Measurements from ENCODE around the gene ATL3. TPM values are rescaled to one million over a fixed set of nuclear protein-coding genes. Genes with fewer than 3 reads are reported as not detected.

The ATL3 gene
- total RNA-seq, 2 donors from 2014 or later = 17.9 to 33.5 TPM

DNA sequence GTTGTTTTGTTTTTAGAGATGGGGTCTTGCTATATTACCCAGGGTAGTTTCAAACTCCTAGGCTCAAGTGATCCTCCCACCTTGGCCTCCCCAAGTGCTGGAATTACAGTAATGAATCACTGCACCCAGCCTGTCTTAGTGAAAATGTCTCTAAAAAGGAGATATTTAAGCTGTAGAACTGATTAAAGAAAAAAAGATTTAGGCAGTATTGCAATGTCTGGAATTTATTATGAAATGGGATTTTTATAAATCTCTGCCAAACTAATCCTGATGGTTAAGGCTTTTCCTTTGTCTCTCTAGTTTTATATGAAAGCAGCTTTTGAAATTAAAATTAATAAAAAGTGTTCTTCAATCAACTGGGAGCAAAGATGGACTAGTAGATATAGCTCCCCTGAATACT lies 59.0 kb downstream of the ATL3 start:
- Histone ChIP-seq H3K27me3 (no peaks in the 10 kb centered on the region), H3K9me3 (no peaks in the 10 kb centered on the region), H3K27ac (peak overlapping the region; percentile 89 to 95), H3K36me3 (no peaks in the 10 kb centered on the region), H3K4me1 (peaks cover 0 to 43% of the 10 kb centered on the region in 2 donors), H3K4me3 (no peak overlapping the region)
- TF ChIP-seq, protein P1, sequence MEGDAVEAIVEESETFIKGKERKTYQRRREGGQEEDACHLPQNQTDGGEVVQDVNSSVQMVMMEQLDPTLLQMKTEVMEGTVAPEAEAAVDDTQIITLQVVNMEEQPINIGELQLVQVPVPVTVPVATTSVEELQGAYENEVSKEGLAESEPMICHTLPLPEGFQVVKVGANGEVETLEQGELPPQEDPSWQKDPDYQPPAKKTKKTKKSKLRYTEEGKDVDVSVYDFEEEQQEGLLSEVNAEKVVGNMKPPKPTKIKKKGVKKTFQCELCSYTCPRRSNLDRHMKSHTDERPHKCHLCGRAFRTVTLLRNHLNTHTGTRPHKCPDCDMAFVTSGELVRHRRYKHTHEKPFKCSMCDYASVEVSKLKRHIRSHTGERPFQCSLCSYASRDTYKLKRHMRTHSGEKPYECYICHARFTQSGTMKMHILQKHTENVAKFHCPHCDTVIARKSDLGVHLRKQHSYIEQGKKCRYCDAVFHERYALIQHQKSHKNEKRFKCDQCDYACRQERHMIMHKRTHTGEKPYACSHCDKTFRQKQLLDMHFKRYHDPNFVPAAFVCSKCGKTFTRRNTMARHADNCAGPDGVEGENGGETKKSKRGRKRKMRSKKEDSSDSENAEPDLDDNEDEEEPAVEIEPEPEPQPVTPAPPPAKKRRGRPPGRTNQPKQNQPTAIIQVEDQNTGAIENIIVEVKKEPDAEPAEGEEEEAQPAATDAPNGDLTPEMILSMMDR (IDR thresholded peaks at IDR 0.05) = no peak
- no peak for DNase-seq (ENCODE audit: low spot score)

DNA sequence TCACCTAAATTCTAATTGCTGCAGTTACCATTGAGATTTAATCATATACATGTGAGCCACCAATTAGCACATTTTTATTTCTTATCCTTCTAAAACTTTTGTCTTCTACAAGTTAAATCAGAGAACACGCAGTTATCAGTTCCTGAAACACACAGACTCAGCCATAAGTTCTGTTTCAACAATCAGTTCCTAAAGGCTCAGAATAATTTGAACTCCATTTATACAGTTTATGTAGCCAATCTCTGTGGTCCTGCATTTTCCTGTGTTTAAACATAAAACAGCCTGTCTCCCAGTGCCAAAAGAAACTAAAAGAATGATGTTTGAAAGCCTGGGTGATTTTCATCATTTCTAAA lies 59.8 kb downstream of the ATL3 start:
- H3K4me1 ChIP-seq = peaks cover 0 to 43% of the 10 kb centered on the region in 2 donors
- H3K27ac ChIP-seq = peak overlapping the region; percentile 89 to 95
- peak overlapping the region in 1 of 2 donors; percentile 7 for H3K4me3 ChIP-seq
- H3K27me3 ChIP-seq = no peaks in the 10 kb centered on the region
- DNase-seq (ENCODE audit: low spot score) = no peak
- H3K36me3 ChIP-seq = no peaks in the 10 kb centered on the region
- no peaks in the 10 kb centered on the region for H3K9me3 ChIP-seq
- TF ChIP-seq, protein P1 (IDR thresholded peaks at IDR 0.05) = no peak

DNA sequence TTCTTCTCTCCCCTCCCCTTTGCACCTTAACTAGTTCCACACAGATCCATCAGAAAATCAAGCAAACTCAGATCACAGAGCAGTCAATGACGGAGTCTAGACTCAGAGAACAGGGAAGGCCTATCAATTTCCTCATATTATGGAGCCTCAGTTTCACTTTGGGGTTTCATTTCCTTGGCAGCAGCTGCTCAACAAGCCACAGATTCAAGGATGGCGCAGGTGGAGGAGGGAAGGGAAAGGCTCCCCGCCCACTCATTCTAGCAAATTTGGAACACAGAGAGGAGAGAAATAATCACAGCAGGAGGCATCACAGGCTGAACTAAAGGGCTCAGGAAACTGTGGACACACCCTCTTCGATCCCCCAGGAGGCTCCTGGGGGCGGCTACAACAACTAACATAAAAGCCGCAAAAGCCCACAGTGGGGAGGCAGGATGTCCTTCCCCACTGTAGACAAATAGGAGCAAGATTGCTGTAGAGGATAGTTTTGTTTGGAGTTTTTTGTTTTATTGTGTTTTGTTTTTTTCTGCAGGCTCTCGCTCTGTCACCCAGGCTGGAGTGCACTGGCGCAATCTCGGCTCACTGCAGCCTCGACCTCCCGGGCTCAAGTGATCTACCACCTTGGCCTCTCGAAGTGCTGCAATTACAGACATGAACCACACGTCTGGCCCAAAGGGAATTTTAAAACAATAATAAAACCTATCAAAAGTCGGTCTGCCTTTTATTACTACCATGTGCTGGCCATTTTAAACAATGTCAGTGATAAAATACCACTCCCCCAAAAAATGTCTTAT lies 60.4 kb downstream of the ATL3 start:
- DNase-seq (ENCODE audit: low spot score) = no peak
- Histone ChIP-seq H3K4me1 (peaks cover 0 to 43% of the 10 kb centered on the region in 2 donors), H3K36me3 (no peaks in the 10 kb centered on the region), H3K27me3 (no peaks in the 10 kb centered on the region), H3K4me3 (peak overlapping the region in 1 of 2 donors; percentile 7), H3K9me3 (no peaks in the 10 kb centered on the region), H3K27ac (peak overlapping the region; percentile 89 to 95)
- TF ChIP-seq, protein P1 (IDR thresholded peaks at IDR 0.05) = no peak

DNA sequence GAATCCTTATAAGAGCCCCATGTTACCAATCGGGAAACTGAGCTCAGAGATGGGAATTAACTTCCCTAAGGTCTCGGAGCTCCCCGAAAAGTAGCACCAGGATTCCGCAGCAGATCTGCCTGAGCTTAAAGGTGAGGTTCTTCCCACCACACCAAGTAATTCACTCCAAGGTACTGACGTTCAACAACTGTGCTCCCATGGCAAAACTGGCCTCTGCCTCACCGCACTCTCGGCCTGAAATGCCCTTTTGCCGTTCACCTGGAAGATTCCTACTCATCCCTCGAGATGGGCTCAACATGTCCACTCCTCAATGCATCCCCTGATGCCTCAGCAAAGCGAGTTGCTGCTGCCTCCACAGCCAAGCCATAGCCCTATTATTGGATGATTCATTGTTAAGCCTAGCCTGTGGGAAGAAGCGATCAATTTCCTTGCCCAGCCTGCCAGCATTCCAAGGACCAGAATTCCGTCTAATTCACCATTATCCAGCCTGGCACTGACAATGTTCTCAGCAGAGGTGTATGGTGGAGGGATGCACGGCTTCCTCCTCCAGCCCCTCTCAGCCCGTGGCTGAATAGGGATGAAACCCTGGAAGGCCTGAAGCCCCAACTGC lies 61.1 kb downstream of the ATL3 start:
- no peak for DNase-seq (ENCODE audit: low spot score)
- TF ChIP-seq, protein P1 (IDR thresholded peaks at IDR 0.05) = no peak
- no peaks in the 10 kb centered on the region for H3K27me3 ChIP-seq
- peaks cover 0 to 43% of the 10 kb centered on the region in 2 donors for H3K4me1 ChIP-seq
- peaks cover under 1% of the 10 kb centered on the region for H3K36me3 ChIP-seq
- no peak overlapping the region for H3K4me3 ChIP-seq
- H3K27ac ChIP-seq = peak overlapping the region; percentile 89 to 95
- H3K9me3 ChIP-seq = no peaks in the 10 kb centered on the region

DNA sequence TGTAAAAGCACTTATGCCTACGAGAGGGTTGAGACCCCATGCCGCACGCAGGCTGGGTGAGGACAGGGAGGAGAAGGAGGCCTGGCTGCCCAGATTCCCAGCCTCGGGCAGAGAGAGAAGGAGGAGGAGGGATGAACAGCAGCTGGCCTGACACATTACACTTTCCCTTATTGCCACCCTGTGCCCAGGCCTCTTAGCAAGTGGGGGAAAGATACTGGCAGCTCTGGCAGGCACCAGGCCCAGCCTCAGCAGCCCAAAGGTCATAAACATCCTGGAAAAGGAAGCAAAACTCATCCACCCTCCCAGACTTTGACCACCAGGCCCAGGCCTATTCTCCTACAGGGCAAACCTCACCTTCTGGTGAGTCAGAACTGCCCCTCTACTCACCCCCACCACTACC lies 61.6 kb downstream of the ATL3 start:
- Histone ChIP-seq H3K36me3 (peaks cover 4% of the 10 kb centered on the region), H3K4me3 (no peak overlapping the region), H3K4me1 (peaks cover 0 to 43% of the 10 kb centered on the region in 2 donors), H3K27me3 (no peaks in the 10 kb centered on the region), H3K9me3 (no peaks in the 10 kb centered on the region), H3K27ac (peak overlapping the region; percentile 89 to 95)
- TF ChIP-seq, protein P1 (IDR thresholded peaks at IDR 0.05) = no peak
- no peak for DNase-seq (ENCODE audit: low spot score)
